Erythroblast (primary cell): ENCODE results near the gene SNCAIP.

Source experiments
- GATA1 ChIP-seq: IDR thresholded peaks from 2 replicates; pipeline ENCODE4 v1.6.1; 2011; ENCODE audit warnings: low read depth, mild to moderate bottlenecking, control low read depth, low read length, moderate library complexity
- POLR2A ChIP-seq: IDR thresholded peaks from 2 replicates; pipeline ENCODE4 v1.6.1; 2011; ENCODE audit warnings: mild to moderate bottlenecking, low read length

GRCh38 chr5:122421374-122422079 lies 109.5 kb downstream of the SNCAIP start:
- TF ChIP-seq POLR2A, result no peak
- TF ChIP-seq GATA1, result no peak
